Right forelimb (tissue), 1 donor: Measurements from ENCODE around the gene RBM19.
"Not testable (repeated sequence)": the region's sequence is repeated elsewhere in the genome, so short reads cannot be mapped to it uniquely, and the experiment has no call there.

ENCODE experiments used
- DNase-seq: peaks from one replicate; pipeline ENCODE4 v3.0.0-alpha.2; 2018

RBM19 gene, protein sequence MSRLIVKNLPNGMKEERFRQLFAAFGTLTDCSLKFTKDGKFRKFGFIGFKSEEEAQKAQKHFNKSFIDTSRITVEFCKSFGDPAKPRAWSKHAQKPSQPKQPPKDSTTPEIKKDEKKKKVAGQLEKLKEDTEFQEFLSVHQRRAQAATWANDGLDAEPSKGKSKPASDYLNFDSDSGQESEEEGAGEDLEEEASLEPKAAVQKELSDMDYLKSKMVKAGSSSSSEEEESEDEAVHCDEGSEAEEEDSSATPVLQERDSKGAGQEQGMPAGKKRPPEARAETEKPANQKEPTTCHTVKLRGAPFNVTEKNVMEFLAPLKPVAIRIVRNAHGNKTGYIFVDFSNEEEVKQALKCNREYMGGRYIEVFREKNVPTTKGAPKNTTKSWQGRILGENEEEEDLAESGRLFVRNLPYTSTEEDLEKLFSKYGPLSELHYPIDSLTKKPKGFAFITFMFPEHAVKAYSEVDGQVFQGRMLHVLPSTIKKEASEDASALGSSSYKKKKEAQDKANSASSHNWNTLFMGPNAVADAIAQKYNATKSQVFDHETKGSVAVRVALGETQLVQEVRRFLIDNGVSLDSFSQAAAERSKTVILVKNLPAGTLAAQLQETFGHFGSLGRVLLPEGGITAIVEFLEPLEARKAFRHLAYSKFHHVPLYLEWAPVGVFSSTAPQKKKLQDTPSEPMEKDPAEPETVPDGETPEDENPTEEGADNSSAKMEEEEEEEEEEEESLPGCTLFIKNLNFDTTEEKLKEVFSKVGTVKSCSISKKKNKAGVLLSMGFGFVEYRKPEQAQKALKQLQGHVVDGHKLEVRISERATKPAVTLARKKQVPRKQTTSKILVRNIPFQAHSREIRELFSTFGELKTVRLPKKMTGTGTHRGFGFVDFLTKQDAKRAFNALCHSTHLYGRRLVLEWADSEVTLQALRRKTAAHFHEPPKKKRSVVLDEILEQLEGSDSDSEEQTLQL

DNA sequence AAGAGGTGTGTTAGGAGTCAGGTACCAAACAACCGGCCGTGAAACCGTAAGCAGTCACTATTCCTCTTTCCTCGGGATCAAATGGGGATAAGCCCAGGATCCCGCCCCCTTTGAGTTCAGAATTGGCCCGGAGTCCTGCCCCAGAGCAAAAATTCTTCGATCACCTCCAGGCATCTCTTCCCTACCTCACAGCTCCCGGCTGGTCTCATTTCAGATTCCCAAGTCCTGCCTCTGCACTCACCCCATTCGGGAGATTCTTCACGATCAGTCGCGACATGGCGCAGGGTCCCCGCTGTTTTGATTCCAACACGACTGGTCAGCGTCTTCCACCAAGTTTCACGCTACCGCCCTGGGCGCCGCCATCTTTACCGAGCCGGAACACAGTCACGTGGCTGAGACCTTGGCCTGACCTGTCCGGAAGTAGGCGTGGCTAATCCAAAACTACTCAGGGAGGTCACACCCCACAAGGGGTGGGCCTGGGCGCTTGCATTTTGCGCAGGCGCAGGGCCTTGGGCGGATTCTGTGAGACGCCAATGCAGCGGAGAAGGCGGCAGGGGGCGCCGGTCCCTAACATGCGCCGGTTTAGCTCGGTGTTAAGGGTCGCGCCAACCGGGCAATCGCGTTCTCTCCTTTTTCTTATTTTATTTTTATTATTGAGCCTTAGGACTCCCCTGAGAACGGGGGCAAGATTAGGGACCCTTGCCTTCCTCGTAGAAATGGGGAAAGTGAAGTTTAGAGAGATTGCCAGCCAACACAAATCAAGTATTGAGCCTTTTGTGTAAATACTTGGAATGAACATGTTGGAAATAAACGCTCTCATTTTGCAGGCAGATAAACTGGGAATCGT is at the start of gene RBM19:
TSS of gene RBM19 (minus strand) at position 375 of the 847 bp plus-strand sequence. CDS start at position 277, 98 bp downstream.
- DNase-seq, result peak; percentile 98

DNA sequence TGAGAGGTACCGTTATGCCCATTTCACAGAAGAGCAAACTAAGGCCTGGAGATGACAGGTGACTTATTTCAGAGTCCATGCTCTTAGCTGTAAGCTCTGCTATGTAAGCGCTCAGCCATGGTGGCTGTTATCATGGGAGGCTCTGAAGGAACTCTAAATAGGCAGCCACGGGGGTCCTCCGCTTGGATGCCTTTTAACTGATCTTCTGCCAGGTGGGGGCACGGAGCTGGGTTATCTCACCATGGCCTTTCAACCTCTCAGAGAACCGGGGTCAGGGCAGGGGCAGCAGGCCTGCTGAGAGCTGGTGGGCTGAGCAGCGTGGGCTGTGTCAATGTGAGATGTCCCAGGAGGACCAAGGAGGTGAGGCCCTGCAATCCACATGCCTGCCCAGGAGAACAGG is 49.7 kb upstream of the RBM19 start:
- DNase-seq, result no peak

DNA sequence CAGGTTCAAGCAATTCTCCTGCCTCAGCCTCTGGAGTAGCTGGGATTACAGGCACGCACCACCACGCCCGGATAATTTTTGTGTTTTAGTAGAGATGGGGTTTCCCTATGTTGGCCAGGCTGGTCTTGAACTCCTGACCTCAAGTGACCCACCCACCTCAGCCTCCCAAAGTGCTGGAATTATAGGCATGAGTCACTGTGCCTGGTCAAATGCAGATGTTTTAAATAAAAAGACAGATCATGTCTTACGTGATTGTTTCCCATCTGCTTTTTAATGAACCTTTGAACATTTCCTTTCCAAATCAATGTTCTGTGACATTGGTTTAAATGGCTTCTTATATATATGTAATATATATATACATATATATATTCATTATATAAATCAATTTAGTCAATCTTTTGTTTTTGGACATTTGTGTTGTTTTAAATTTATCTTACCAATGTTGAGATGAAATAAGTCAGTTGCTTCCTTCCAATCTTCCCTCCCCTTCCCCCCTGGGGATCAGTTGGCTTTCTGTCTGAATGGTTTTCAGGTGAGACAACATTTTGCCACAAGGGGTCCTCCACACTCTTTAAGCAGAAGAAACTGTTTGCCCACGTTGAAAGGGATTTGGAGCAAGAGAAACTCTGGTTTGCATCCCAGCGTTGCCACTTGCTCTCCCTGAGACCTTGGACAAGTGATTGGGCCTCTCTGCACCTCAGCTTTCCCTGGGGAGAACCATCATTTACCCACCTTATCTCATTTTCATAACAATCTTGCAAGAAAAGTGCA is 47.6 kb upstream of the RBM19 start:
- DNase-seq, result no peak

DNA sequence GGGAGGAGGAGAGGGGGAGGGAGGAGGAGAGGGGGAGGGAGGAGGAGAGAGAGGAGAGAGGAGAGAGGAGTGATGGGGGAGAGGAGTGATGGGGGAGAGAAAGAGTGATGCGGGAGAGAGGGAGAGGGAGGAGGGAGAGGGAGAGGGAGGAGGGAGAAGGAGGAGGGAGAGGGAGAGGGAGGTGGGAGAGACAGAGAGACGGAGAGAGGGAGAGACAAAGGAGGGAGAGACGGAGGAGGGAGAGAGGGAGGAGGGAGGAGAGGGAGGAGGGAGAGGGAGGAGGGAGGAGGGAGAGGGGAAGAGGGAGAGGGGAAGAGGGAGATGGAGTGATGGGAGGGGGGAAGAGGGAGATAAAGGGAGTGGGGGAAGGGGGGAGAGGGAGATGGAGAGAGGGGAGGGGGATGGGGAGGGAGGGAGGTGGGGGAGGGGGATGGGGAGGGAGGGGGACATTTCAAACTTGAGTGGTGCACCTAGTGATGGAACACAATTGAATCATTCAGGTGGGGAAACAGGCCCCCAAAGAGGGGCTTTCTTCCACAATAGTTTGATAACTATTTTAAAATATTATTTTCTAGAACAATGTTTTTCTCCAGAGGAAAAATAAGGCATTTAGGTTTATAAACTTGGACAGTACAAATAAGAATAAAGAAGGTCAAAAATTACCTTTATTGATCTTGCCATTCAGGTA is 46.8 kb upstream of the RBM19 start:
- no peak for DNase-seq

DNA sequence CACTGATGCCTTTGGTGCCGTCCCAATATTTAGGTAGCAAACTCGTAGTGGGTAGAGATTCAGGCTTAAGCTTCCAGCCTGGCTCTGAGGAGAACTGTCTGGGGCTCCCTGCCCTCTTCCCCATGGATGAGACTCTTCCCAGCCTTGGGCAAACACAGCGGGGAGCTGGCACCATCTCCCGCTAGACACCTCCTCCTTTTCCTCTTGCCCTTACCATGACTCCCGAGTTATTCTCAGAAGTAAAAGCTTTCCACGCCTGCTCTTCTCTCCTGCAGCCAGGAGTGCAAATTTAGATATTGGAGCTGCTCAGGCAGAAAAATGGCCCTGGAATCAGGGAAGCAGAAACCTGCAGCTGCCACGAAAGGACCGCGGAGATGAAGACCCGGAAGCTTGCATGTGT is 45.6 kb upstream of the RBM19 start:
- no peak for DNase-seq

DNA sequence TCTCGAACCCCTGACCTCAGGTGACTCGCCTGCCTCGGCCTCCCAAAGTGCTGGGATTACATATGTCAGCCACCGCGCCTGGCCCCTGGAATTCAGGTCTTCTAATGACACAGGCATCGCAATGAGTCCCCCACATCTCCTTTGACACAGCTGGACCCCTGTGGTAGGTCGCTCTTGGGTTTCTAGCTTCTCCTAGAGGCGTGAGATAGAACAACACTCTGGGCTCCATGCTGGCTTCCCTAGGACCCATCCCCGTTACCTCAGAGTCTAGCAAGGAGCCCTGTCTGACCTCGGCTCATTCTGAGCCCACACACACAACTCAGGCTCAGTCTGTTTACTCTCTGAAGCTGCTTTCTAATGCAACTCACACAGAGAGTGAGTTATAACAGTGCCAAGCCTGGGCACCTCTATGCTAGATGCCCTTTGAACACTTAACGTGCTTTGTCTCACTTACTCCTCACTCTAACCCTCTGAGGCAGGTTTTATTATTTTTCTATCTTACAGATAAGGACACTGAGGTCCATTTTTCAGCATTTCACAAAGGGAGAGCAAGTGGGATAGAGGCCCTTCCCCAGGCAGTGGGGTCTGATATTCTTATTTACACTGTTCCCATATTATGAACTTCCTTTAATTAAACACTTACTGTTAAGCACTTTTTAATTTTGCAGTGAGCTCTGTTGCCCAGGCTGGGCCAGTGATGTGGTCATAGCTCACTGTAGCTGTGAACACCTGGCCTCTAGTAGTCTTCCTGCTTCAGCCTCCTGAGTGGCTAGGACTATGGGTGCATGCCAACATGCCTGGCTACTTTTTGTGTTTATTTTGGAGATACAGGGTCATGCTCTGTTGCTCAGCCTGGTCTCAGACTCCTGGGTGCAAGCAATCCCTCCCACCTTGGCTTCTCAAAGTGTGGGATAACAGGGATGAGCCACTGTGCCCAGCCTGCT is 40.6 kb upstream of the RBM19 start:
- DNase-seq, result no peak

DNA sequence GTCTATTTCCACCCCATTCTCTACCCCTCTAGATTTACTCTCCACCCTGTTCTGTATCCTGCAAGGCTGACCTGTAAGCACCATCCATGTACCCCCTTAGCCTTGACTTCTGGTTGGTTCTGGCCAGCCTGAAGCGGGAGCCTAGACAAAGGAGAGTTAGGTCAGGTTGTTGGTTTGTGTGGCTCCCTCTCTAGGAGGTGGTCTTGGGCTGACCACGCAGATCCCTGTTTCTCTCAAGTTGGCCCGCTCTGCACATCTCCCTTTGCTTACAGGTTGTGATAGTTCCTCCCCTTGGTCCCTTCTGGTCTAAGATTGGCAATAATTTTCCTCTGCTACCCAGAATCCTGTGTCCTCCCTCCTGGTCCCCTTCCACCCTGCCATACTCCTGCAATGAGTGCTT is 38.3 kb upstream of the RBM19 start:
- DNase-seq, result no peak

DNA sequence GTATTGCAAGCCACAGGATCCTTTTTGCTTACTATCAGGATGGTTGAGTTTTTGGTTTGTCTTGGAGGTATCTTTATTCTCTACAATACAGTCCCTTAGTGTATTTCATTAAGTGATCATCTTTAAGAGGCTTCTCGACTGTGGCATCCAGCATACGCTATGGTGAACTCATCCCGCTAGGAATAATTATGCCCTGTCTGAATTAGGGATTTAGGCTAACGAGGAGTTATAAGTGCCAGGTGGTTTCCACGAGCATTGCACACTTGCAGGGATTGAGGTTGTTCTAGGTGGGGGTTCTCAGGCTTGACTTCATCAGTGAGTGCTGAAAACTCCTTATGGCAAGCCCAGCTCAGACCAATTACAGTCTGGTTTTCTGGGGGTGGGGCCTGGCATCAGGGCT is 37.2 kb upstream of the RBM19 start:
- no peak for DNase-seq

DNA sequence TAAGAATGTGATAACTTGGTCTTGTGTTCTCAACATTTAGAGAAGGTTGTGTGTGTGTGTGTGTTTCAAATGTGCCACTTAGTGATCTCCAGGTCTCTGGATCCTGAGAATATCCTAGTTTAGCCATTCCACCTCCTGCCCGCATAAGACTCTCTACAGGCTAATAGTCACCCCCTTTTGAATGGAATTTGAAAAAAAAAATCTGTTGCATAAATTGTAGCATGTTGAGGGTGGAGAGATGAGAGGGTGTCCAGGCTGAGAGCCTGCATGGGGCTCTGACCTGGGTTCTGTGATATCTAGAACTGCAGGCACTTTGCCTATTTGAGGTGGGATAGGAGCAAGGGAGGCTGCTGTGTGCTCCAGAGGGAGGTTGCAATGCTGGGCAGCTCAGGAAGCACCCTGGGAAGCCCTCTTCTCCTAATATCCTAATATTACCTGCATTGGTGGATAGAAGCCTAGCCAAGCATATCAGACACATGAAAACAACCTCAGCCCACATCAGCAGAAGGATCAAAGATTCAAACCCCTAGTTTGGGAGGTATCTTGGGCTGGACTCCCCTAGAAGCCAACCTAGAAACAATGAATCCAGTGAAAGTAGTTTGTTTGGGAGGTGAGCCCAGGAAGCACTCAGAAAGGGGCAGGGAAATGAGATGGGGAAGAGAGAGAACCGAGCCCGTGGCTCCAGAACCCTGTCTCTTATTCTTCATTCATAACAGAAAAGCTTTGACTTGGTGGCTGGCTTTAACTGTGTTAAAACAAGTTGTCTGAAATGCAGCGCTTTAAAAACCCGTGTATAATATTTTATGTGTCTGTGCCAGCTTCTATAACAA is 35.6 kb upstream of the RBM19 start:
- DNase-seq, result no peak

DNA sequence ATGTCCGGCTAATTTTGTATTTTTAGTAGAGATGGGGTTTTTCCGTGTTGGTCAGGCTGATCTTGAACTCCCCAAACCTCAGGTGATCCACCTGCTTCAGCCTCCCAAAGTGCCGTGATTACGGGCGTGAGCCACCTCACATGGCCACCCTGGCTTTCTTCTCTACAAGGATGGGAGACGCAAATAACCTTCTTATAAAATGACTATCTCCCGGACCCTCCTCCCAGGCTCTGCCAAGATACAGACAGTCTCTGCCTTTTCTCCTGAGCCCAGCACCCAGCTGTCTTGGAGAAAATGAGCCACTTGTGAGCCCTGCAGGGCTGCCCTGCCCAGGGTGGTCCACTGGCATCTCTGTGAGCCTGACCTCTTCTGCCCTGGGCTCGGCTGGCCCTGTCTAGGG is 34.7 kb upstream of the RBM19 start:
- no peak for DNase-seq

DNA sequence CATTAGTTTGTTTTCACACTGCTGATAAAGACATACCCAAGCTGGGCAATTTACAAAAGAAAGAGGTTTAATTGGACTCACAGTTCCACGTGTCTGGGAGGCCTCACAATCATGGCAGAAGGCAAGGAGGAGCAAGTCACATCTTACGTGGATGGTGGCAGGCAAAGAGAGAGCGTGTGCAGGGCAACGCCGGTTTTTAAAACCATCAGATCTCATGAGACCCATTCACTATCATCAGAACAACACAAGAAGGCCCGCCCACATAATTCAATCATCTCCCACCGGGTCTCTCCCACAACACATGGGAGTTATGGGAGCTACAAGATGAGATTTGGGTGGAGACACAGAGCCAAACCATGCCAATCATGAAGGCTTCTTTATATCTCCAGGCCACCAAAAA is 34.1 kb upstream of the RBM19 start:
- not testable (repeated sequence) for DNase-seq

DNA sequence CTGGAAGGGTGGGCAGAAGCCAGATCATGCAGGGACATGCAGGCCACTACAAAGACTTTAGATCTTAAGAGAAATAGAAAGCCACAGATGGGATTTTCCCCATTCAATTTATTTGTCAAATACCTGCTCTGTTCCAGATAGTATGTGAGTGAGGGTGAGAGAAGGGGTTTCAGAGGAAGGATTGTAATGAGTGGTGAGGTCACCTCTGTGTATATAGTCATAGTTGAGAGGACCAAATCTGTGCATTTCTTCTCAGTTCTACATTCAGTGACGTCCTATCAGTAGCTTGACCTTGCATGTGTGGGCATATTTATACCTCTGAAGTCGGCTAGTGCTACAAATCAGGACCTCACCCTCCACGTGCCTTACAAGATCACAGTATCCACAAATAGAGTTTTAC is 31.2 kb upstream of the RBM19 start:
- DNase-seq, result no peak

DNA sequence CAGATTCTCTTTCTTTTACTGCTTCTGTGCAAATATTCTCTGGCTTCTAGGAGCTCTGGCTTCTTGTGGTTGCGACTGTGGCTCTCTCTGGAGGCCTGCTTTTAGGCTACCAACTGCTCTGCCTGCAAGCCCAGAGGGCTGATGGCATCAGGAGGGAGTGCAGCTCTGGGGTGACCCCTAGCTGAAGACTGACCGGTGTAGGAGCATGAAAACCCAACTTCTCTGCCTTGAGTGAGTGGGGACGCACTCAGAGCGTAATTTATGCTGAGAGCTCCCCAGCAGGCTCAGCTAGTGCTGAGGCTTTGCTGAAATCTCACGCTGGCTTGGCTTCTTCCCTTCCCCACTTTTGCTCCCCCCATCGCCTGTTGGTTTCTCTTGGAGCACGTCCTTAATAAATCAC is 29.9 kb upstream of the RBM19 start:
- DNase-seq, result no peak

DNA sequence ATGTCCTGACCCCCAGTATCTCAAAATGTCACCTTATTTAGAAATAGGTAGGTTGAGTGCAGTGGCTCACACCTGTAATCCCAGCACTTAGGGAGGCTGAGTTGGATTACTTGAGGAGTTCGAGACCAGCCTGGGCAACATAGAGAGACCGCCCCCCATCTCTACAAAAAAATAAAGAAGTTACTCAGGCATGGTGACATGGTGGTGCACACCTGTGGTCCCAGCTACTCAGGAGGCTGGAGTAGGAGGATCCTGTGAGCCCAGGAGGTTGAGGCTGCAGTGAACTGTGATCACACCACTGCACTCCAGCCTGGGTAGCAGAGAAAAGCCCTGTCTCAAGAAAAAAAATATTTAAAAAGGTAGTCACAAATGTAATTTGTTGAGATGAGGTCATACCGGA is 27.9 kb upstream of the RBM19 start:
- DNase-seq, result no peak

DNA sequence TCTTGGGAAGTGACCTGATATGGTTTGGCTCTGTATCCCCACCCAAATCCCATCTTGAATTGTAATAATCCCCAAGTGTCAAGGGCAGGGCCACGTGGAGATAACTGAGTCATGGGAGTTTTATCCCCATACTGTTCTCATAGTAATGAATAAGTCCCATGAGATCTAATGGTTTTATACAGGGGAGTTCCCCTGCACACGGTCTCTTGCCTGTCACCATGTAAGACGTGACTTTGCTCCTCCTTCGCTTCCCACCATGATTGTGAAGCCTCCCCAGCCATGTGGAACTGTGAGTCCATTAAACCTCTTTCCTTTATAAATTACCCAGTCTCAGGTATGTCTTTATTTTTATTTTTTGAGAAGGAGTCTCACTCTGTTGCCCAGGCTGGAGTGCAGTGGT is 26.6 kb upstream of the RBM19 start:
- not testable (repeated sequence) for DNase-seq

DNA sequence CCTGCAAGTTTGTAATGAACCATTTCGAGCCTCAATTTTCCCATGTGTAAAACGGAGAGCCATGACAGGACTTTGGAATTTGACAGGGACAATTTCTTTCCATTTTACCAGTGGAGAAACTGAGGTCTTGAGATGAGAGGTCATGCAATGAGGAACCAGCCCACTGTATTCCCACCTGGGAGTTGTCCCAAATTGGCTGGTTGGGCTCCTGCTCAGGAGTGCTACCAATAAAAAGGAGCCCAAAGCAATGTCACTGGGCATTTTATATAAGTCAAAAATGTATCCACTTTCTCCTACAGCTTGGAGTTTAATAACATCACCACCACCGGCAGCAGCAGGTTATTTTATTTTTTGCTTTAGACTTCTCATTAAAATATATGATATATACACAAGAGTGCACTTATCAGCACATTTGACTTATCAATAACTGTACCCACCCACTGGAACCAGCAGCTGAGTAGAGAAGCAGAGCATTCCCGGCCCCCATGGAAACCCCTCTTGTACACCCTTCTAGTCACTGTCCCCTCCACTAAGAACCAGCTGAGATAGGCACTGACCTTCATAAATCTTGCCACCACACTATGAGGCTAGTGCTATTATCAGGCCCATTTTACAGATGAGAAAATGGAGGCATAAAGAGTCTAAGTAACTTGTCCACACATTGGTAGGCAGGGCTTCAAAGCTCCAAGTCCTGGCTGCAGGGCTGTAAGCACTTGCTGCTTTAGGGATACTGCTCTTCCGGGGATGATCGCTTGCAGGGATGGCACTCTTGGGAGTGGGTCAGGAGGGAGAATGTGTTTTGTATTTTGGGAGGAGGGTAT is 25.3 kb upstream of the RBM19 start:
- no peak for DNase-seq

DNA sequence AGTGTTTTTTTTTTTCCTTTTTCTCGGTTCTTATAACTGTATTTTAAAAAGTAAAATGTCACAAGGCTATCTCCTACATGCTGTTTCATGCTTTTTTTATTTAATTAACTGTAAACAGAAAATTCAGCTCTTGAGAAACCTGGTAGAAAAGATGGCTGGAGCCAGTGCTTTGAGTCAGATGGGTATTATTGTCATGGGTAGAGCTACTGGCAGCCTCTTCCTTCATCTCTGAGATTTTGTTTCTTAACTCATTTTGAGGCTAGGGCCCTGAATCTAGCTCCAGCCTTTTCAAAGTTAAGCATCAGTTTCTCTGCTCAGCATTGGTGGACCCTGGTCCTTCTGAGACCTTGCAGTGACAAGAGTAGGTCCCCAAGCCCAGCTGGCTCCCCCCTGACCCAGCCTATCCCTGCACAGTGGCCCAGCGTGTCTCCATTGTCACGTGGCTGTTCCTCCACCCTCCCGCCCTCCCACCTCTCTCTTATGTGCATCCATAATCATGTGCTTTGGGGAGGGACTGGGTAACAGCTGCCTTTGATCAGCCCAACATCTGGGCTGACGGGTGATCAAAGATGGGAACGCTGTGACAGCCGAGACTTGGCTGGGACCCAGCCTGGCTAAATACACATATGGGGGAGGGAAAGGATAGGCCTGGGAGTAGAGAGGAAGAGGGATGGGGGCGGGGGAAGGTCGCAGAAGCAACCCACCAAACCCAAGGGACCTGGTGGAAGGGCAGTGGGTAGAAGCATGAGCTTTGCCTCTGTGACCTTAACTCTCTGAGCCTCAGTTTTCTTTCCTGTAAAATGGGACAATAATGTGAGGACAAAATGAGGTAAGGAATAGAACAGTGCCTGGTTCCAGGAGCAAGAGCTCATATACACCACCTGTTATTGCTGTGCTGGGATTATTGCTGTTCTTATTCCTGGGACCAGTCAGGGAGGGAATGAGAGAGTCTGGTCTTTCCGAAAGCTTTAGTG is 24.4 kb upstream of the RBM19 start:
- DNase-seq, result no peak
